OCI-LY3 (cell line): ENCODE data around the gene MAL.

Experiments
- H2AFZ ChIP-seq: fragments of 200-600, 300-600 bp; shearing (Covaris generic); 2 replicates; pipeline ENCODE4 v1.6.0; 2014; ENCODE audit warnings: antibody characterized with exemption, low read depth, low read length
- H3K27ac ChIP-seq: fragments of 200-600, 300-600 bp; sonication (generic); 2 replicates; pipeline ENCODE4 v1.5.1; 2014; ENCODE audit warnings: mild to moderate bottlenecking, low read length, moderate library complexity, mixed read lengths
- H3K27me3 ChIP-seq: fragments of 200-600, 300-600 bp; sonication (generic); 2 replicates; pipeline ENCODE4 v1.6.1; 2014; ENCODE audit warnings: low read depth, low read length, mixed read lengths
- H3K36me3 ChIP-seq: fragments of 200-600, 300-600 bp; sonication (generic); replicated peaks from 2 replicates; pipeline ENCODE3; 2014; ENCODE audit warnings: low read depth, low read length, mixed read lengths
- H3K4me1 ChIP-seq: fragments of 300-600, 200-600 bp; sonication (generic); 2 replicates; pipeline ENCODE4 v1.6.1; 2014; ENCODE audit warnings: low read length, mixed read lengths
- H3K4me2 ChIP-seq: fragments of 200-600, 300-600 bp; sonication (generic); 2 replicates; pipeline ENCODE4 v1.6.1; 2014; ENCODE audit warnings: low read length, mixed read lengths
- H3K4me3 ChIP-seq: fragments of 300-600, 200-600 bp; sonication (generic); 2 replicates; pipeline ENCODE4 v1.5.1; 2014; ENCODE audit warnings: antibody characterized with exemption, mild to moderate bottlenecking, low read length, moderate library complexity
- H3K79me2 ChIP-seq: fragments of 300-600, 200-600 bp; shearing (Covaris generic); 2 replicates; pipeline ENCODE4 v1.6.1; 2014; ENCODE audit warnings: mild to moderate bottlenecking, low read length, mixed read lengths
- H3K9ac ChIP-seq: fragments of 300-600, 200-600 bp; shearing (Covaris generic); 2 replicates; pipeline ENCODE4 v1.6.0; 2014; ENCODE audit warnings: mild to moderate bottlenecking, low read length, moderate library complexity
- H3K9me3 ChIP-seq: fragments of 200-600, 300-600 bp; shearing (Covaris generic); 2 replicates; pipeline ENCODE4 v1.6.1; 2014; ENCODE audit warnings: low read length, mixed read lengths; ENCODE audit not compliant: insufficient read depth
- H4K20me1 ChIP-seq: fragments of 200-600, 300-600 bp; sonication (generic); 2 replicates; pipeline ENCODE4 v1.6.1; 2016; ENCODE audit warnings: low read length, mixed read lengths; ENCODE audit not compliant: insufficient read depth
- CTCF ChIP-seq: fragments of 200-600, 300-600 bp; sonication (generic); IDR thresholded peaks from 2 replicates; pipeline ENCODE4 v1.5.1; 2014; ENCODE audit warnings: antibody characterized with exemption, low read length, low read depth
- EZH2phosphoT487 ChIP-seq: fragments of 200-600 bp; shearing (Covaris generic); IDR thresholded peaks from 2 replicates; pipeline ENCODE4 v1.6.1; 2018; ENCODE audit warnings: antibody characterized with exemption, mixed run types, low read depth

The MAL gene

GRCh38 chr2:94994914-94995552 is 30.5 kb upstream of the MAL start:
- no peak overlapping the region for H3K27ac ChIP-seq
- H3K4me1 ChIP-seq, result no peaks in the 10 kb centered on the region
- no peak overlapping the region for H3K9ac ChIP-seq
- H2AFZ ChIP-seq, result no peak overlapping the region
- H4K20me1 ChIP-seq, result no peaks in the 10 kb centered on the region
- no peaks in the 10 kb centered on the region for H3K36me3 ChIP-seq
- no peak overlapping the region for H3K4me2 ChIP-seq
- peaks cover 2% of the 10 kb centered on the region; the same call in 1 of the 2 replicates for H3K27me3 ChIP-seq
- TF ChIP-seq EZH2phosphoT487 (no peak), CTCF (no peak)
- no peak overlapping the region for H3K4me3 ChIP-seq
- H3K79me2 ChIP-seq, result no peaks in the 10 kb centered on the region
- H3K9me3 ChIP-seq, result no peaks in the 10 kb centered on the region

- H3K4me2 ChIP-seq, result no peak overlapping the region
- H4K20me1 ChIP-seq, result no peaks in the 10 kb centered on the region
- no peaks in the 10 kb centered on the region for H3K27me3 ChIP-seq
- H3K79me2 ChIP-seq, result no peaks in the 10 kb centered on the region
- no peaks in the 10 kb centered on the region for H3K4me1 ChIP-seq
- no peaks in the 10 kb centered on the region for H3K36me3 ChIP-seq
- TF ChIP-seq CTCF, result no peak
- TF ChIP-seq EZH2phosphoT487, result no peak
- H3K9me3 ChIP-seq, result no peaks in the 10 kb centered on the region
- no peak overlapping the region for H3K9ac ChIP-seq
- no peak overlapping the region for H3K27ac ChIP-seq
- no peak overlapping the region for H3K4me3 ChIP-seq
- no peak overlapping the region for H2AFZ ChIP-seq
These were observed 29.8 kb upstream of the MAL start for GRCh38 chr2:94995553-94996304.

- no peak overlapping the region for H3K27ac ChIP-seq
- no peaks in the 10 kb centered on the region for H3K36me3 ChIP-seq
- no peaks in the 10 kb centered on the region for H4K20me1 ChIP-seq
- H3K79me2 ChIP-seq, result no peaks in the 10 kb centered on the region
- H3K4me3 ChIP-seq, result no peak overlapping the region
- no peak overlapping the region for H2AFZ ChIP-seq
- H3K4me2 ChIP-seq, result no peak overlapping the region
- TF ChIP-seq EZH2phosphoT487 (no peak), CTCF (no peak)
- H3K9ac ChIP-seq, result no peak overlapping the region
- H3K27me3 ChIP-seq, result no peaks in the 10 kb centered on the region
- H3K4me1 ChIP-seq, result no peaks in the 10 kb centered on the region
- H3K9me3 ChIP-seq, result no peaks in the 10 kb centered on the region
These were observed 29.0 kb upstream of the MAL start for GRCh38 chr2:94996305-94997100.
